ENCODE data around the gene PMS1.

The PMS1 gene

GRCh38 chr2:189896809-189897208, 112.6 kb downstream of the PMS1 start:
- no peak overlapping the region for H3K4me3 ChIP-seq (ENCODE audit: low read length)
- no peak for DNase-seq (ENCODE audit: low read depth)
- TF ChIP-seq CTCF (IDR thresholded peaks at IDR 0.05; ENCODE audit: insufficient read depth, low read depth, low read length, missing control alignments), result no peak

GRCh38 chr2:189899101-189899500, 114.9 kb downstream of the PMS1 start:
- TF ChIP-seq CTCF (IDR thresholded peaks at IDR 0.05; ENCODE audit: insufficient read depth, low read depth, low read length, missing control alignments), result no peak
- no peak overlapping the region for H3K4me3 ChIP-seq (ENCODE audit: low read length)
- no peak for DNase-seq (ENCODE audit: low read depth)

GRCh38 chr2:189900726-189901125, 116.5 kb downstream of the PMS1 start:
- no peak for DNase-seq (ENCODE audit: low read depth)

GRCh38 chr2:189901664-189902063, 117.4 kb downstream of the PMS1 start:
- DNase-seq (ENCODE audit: low read depth), result no peak
- TF ChIP-seq CTCF (IDR thresholded peaks at IDR 0.05; ENCODE audit: insufficient read depth, low read depth, low read length, missing control alignments), result no peak

More at GRCh38 chr2:189900726-189901125, 116.5 kb downstream of the PMS1 start:
- H3K4me3 ChIP-seq (ENCODE audit: low read length), result no peak overlapping the region
- TF ChIP-seq CTCF (IDR thresholded peaks at IDR 0.05; ENCODE audit: insufficient read depth, low read depth, low read length, missing control alignments), result no peak

GRCh38 chr2:189913821-189914220, 129.6 kb downstream of the PMS1 start:
- no peak for TF ChIP-seq CTCF (IDR thresholded peaks at IDR 0.05; ENCODE audit: insufficient read depth, low read depth, low read length, missing control alignments)
- no peak for DNase-seq (ENCODE audit: low read depth)
- no peak overlapping the region for H3K4me3 ChIP-seq (ENCODE audit: low read length)

More at GRCh38 chr2:189901664-189902063, 117.4 kb downstream of the PMS1 start:
- no peak overlapping the region for H3K4me3 ChIP-seq (ENCODE audit: low read length)

GRCh38 chr2:189916651-189917050, 132.4 kb downstream of the PMS1 start:
- H3K4me3 ChIP-seq (ENCODE audit: low read length), result no peak overlapping the region
- DNase-seq (ENCODE audit: low read depth), result no peak
- no peak for TF ChIP-seq CTCF (IDR thresholded peaks at IDR 0.05; ENCODE audit: insufficient read depth, low read depth, low read length, missing control alignments)

All from epithelial cell of esophagus (primary cell).